22Rv1 (cell line): Measurements from ENCODE around the gene TRPV3.

ENCODE experiments used
- CTCF ChIP-seq: fragments of 450-650 bp; IDR thresholded peaks from 2 replicates; pipeline ENCODE4 v1.5.1; 2017; ENCODE audit warnings: mild to moderate bottlenecking
- ZFX ChIP-seq: fragments of 450-650 bp; IDR thresholded peaks from 2 replicates; pipeline ENCODE4 v1.6.1; 2017; ENCODE audit warnings: antibody characterized with exemption, borderline replicate concordance

GRCh38 chr17:3546521-3546920 is 11.1 kb downstream of the TRPV3 start:
- TF ChIP-seq CTCF (no peak), ZFX (no peak)
